Trophoblast cell (in vitro differentiated cells and primary cell): ENCODE measurements around the gene TMEM132C.

Experiments
- DNase-seq, 2 donors: peaks; one replicate each; pipeline ENCODE4 v3.0.0-alpha.2; 2016
- H2AFZ ChIP-seq: 2 replicates; pipeline ENCODE4 v1.6.1; 2013; ENCODE audit warnings: low read length, moderate library complexity, mild to moderate bottlenecking; ENCODE audit not compliant: insufficient read depth, poor library complexity
- H2AK5ac ChIP-seq: 2 replicates; pipeline ENCODE4 v1.6.1; 2013; ENCODE audit warnings: mild to moderate bottlenecking, low read length
- H2BK120ac ChIP-seq: 2 replicates; pipeline ENCODE4 v1.6.1; 2013; ENCODE audit warnings: low read length, mild to moderate bottlenecking, moderate library complexity; ENCODE audit not compliant: insufficient read depth, poor library complexity
- H2BK12ac ChIP-seq: 2 replicates; pipeline ENCODE4 v1.6.1; 2013; ENCODE audit warnings: mild to moderate bottlenecking, low read length, moderate library complexity
- H2BK5ac ChIP-seq: 2 replicates; pipeline ENCODE4 v1.6.1; 2013; ENCODE audit warnings: low read length, low read depth, moderate library complexity, mild to moderate bottlenecking; ENCODE audit not compliant: poor library complexity
- H3K14ac ChIP-seq: 2 replicates; pipeline ENCODE4 v1.6.1; 2013; ENCODE audit warnings: mild to moderate bottlenecking, low read length
- H3K18ac ChIP-seq: 2 replicates; pipeline ENCODE4 v1.6.1; 2013; ENCODE audit warnings: mild to moderate bottlenecking, low read length
- H3K23ac ChIP-seq: 2 replicates; pipeline ENCODE4 v1.6.1; 2013; ENCODE audit warnings: low read length
- H3K27ac ChIP-seq: 2 replicates; pipeline ENCODE4 v1.5.1; 2013; ENCODE audit warnings: low read depth, mild to moderate bottlenecking, inconsistent platforms, low read length, moderate library complexity
- H3K27me3 ChIP-seq: 2 replicates; pipeline ENCODE4 v1.6.1; 2013; ENCODE audit warnings: inconsistent platforms, mild to moderate bottlenecking, low read length, moderate library complexity; ENCODE audit not compliant: insufficient read depth
- H3K36me3 ChIP-seq, 2 experiments: 1 replicate in 1 of 2; 2 replicates in 1 of 2; pipeline ENCODE4 v1.6.1; 2013; ENCODE audit warnings: low read length in 2 of 2, mild to moderate bottlenecking in 2 of 2, moderate library complexity in 1 of 2; ENCODE audit not compliant: insufficient read depth in 2 of 2, control insufficient read depth in 1 of 2
- H3K4ac ChIP-seq: 2 replicates; pipeline ENCODE4 v1.6.1; 2013; ENCODE audit warnings: low read depth, mild to moderate bottlenecking, low read length, moderate library complexity
- H3K4me1 ChIP-seq, 2 experiments: 1 replicate in 1 of 2; 2 replicates in 1 of 2; pipeline ENCODE4 v1.6.1; 2013; ENCODE audit warnings: low read length in 2 of 2, mild to moderate bottlenecking in 2 of 2, moderate library complexity in 1 of 2; ENCODE audit not compliant: insufficient read depth in 2 of 2, control insufficient read depth in 1 of 2
- H3K4me2 ChIP-seq: 2 replicates; pipeline ENCODE4 v1.6.1; 2013; ENCODE audit warnings: inconsistent platforms, mild to moderate bottlenecking, low read length, moderate library complexity
- H3K4me3 ChIP-seq: 2 replicates; pipeline ENCODE4 v1.5.1; 2013; ENCODE audit warnings: mild to moderate bottlenecking, low read depth, low read length, inconsistent platforms
- H3K79me1 ChIP-seq: one replicate; pipeline ENCODE4 v1.6.1; 2013; ENCODE audit warnings: low read length
- H3K79me2 ChIP-seq: 2 replicates; pipeline ENCODE4 v1.6.1; 2013; ENCODE audit warnings: low read length, mild to moderate bottlenecking; ENCODE audit not compliant: control insufficient read depth, insufficient read depth, poor library complexity
- H3K9ac ChIP-seq: 2 replicates; pipeline ENCODE4 v1.6.1; 2013; ENCODE audit warnings: mild to moderate bottlenecking, low read length
- H3K9me3 ChIP-seq: 2 replicates; pipeline ENCODE4 v1.6.1; 2013; ENCODE audit warnings: low read depth, mild to moderate bottlenecking, control low read depth, inconsistent platforms, low read length; ENCODE audit not compliant: insufficient read depth
- H4K12ac ChIP-seq: 2 replicates; pipeline ENCODE4 v1.6.1; 2013; ENCODE audit warnings: low read depth, mild to moderate bottlenecking, low read length, moderate library complexity
- H4K8ac ChIP-seq: 2 replicates; pipeline ENCODE4 v1.6.1; 2013; ENCODE audit warnings: low read depth, mild to moderate bottlenecking, low read length, moderate library complexity
- H4K91ac ChIP-seq: one replicate; pipeline ENCODE4 v1.6.1; 2013; ENCODE audit warnings: low read depth, mild to moderate bottlenecking, low read length, moderate library complexity
- WGBS: extraction: QIAGEN DNeasy Blood & Tissue Kit; methylation state at CpG from one replicate; pipeline ENCODE4 v1.1.7; 2013; ENCODE audit warnings: missing lambda C conversion rate; ENCODE audit not compliant: insufficient read length, insufficient coverage; ENCODE audit errors: extremely low coverage; 5-methylcytosine and 5-hydroxymethylcytosine counted together

TMEM132C gene

DNA sequence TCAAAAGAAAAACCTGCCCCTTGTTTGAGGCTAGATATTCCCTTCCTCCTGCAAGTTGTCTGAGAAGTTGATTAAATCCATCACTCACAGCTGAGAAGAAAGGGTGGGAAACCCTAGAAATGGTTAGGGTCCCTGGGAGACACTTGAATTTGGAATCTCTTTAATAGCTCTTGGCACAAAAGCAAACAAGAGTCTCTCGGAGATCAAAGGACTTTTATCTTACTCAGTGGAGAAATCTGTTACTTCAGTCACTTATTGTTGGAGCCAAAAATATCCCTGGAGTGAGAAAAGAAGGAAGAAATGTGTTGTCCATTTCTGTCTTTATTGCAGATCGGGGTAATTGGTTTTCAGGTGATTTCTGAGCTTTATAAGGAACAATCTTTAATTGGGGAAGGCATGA lies 47.0 kb downstream of the TMEM132C start:
- Histone ChIP-seq H3K36me3 (no peaks in the 10 kb centered on the region), H3K4me2 (no peak overlapping the region), H3K4me3 (no peak overlapping the region), H2BK120ac (no peak overlapping the region), H3K4me1 (no peaks in the 10 kb centered on the region), H3K27ac (no peak overlapping the region), H4K8ac (no peak overlapping the region), H4K91ac (no peak overlapping the region), H3K27me3 (no peaks in the 10 kb centered on the region), H2BK5ac (no peak overlapping the region), H3K79me1 (no peaks in the 10 kb centered on the region), H4K12ac (no peak overlapping the region), H3K9me3 (peaks cover 2% of the 10 kb centered on the region), H3K79me2 (no peaks in the 10 kb centered on the region), H3K9ac (no peak overlapping the region), H3K14ac (no peak overlapping the region), H2AFZ (no peak overlapping the region), H3K23ac (no peak overlapping the region), H3K18ac (no peak overlapping the region), H2AK5ac (no peak overlapping the region), H2BK12ac (no peak overlapping the region), H3K4ac (no peak overlapping the region)
- WGBS: no CpG with 5 or more reads among the region's 2 CpGs
- DNase-seq: no peak

DNA sequence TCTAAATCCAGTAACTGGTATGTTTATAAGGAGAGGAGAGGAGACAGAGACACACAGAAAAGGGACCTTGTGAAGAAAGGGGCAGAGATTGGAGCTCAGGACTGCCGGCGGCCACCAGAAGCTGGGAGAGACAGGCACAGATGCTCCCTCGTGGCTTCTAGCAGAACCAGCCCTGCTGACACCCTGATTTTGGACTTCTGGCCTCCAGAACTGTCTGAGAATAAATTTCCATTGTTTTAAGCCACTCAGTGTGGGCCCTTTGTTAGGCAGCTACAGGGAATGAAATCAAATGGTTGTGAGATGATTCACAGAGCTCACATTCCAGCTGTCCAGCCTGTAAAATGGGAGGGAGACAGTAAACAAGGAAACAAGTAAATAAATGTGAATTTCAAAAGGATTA lies 47.6 kb downstream of the TMEM132C start:
- no peak overlapping the region for H4K12ac ChIP-seq
- no peak for DNase-seq
- H2BK120ac ChIP-seq: no peak overlapping the region
- H3K4me3 ChIP-seq: no peak overlapping the region
- H2BK5ac ChIP-seq: no peak overlapping the region
- no peak overlapping the region for H4K91ac ChIP-seq
- no peak overlapping the region for H3K18ac ChIP-seq
- no peak overlapping the region for H4K8ac ChIP-seq
- H3K4me1 ChIP-seq: no peaks in the 10 kb centered on the region
- H3K79me2 ChIP-seq: no peaks in the 10 kb centered on the region
- no peak overlapping the region for H3K9ac ChIP-seq
- no peak overlapping the region for H3K4me2 ChIP-seq
- H3K4ac ChIP-seq: no peak overlapping the region
- H3K9me3 ChIP-seq: peaks cover 2% of the 10 kb centered on the region
- no peak overlapping the region for H3K23ac ChIP-seq
- H3K27ac ChIP-seq: no peak overlapping the region
- no peak overlapping the region for H2AK5ac ChIP-seq
- H2AFZ ChIP-seq: no peak overlapping the region
- H3K14ac ChIP-seq: no peak overlapping the region
- H3K27me3 ChIP-seq: no peaks in the 10 kb centered on the region
- no peaks in the 10 kb centered on the region for H3K36me3 ChIP-seq
- no peak overlapping the region for H2BK12ac ChIP-seq
- no CpG with 5 or more reads among the region's 3 CpGs for WGBS
- H3K79me1 ChIP-seq: no peaks in the 10 kb centered on the region

GRCh38 chr12:128316078-128316477 lies 49.1 kb downstream of the TMEM132C start:
- Histone ChIP-seq H4K8ac (no peak overlapping the region), H3K79me2 (no peaks in the 10 kb centered on the region), H2BK12ac (no peak overlapping the region), H3K4ac (no peak overlapping the region), H2AFZ (no peak overlapping the region), H3K14ac (no peak overlapping the region), H2BK5ac (no peak overlapping the region), H3K4me3 (no peak overlapping the region), H3K4me1 (no peaks in the 10 kb centered on the region), H3K9ac (no peak overlapping the region), H3K4me2 (no peak overlapping the region), H3K27me3 (no peaks in the 10 kb centered on the region), H3K36me3 (no peaks in the 10 kb centered on the region), H2BK120ac (no peak overlapping the region), H3K79me1 (no peaks in the 10 kb centered on the region), H3K18ac (no peak overlapping the region), H4K12ac (no peak overlapping the region), H2AK5ac (no peak overlapping the region), H3K9me3 (peaks cover 2% of the 10 kb centered on the region), H4K91ac (no peak overlapping the region), H3K27ac (no peak overlapping the region), H3K23ac (no peak overlapping the region)
- DNase-seq: no peak
- whole genome bisulfite sequencing: no CpG with 5 or more reads among the region's 6 CpGs

GRCh38 chr12:128316973-128317526 lies 50.1 kb downstream of the TMEM132C start:
- Histone ChIP-seq H3K4me1 (no peaks in the 10 kb centered on the region), H3K9ac (no peak overlapping the region), H2AK5ac (no peak overlapping the region), H4K91ac (no peak overlapping the region), H2BK5ac (no peak overlapping the region), H3K4me3 (no peak overlapping the region), H3K79me1 (no peaks in the 10 kb centered on the region), H3K79me2 (no peaks in the 10 kb centered on the region), H3K18ac (no peak overlapping the region), H2BK120ac (no peak overlapping the region), H3K27ac (no peak overlapping the region), H3K23ac (no peak overlapping the region), H2AFZ (no peak overlapping the region), H3K14ac (no peak overlapping the region), H3K4me2 (no peak overlapping the region), H4K8ac (no peak overlapping the region), H2BK12ac (no peak overlapping the region), H3K36me3 (no peaks in the 10 kb centered on the region), H3K9me3 (peaks cover 2% of the 10 kb centered on the region), H4K12ac (no peak overlapping the region), H3K27me3 (no peaks in the 10 kb centered on the region), H3K4ac (no peak overlapping the region)
- no CpG with 5 or more reads among the region's 4 CpGs for WGBS
- DNase-seq: peak in 1 of 2 donors; percentile 18
